Activated T-helper 1 cell treated with anti-CD3 and anti-CD28 coated beads, Interleukin-2, amount 50 U/mL, for 16 hours (primary cell): ENCODE results near the gene CFAP299.
"Not testable (repeated sequence)": the region's sequence is repeated elsewhere in the genome, so short reads cannot be mapped to it uniquely, and the experiment has no call there.

ENCODE experiments used
- DNase-seq, 2 donors: peaks; one replicate each; pipeline ENCODE4 v3.0.0-alpha.2; 2020; ENCODE audit warnings: low read depth in 1 of 2, low spot score in 1 of 2

Gene CFAP299

DNA sequence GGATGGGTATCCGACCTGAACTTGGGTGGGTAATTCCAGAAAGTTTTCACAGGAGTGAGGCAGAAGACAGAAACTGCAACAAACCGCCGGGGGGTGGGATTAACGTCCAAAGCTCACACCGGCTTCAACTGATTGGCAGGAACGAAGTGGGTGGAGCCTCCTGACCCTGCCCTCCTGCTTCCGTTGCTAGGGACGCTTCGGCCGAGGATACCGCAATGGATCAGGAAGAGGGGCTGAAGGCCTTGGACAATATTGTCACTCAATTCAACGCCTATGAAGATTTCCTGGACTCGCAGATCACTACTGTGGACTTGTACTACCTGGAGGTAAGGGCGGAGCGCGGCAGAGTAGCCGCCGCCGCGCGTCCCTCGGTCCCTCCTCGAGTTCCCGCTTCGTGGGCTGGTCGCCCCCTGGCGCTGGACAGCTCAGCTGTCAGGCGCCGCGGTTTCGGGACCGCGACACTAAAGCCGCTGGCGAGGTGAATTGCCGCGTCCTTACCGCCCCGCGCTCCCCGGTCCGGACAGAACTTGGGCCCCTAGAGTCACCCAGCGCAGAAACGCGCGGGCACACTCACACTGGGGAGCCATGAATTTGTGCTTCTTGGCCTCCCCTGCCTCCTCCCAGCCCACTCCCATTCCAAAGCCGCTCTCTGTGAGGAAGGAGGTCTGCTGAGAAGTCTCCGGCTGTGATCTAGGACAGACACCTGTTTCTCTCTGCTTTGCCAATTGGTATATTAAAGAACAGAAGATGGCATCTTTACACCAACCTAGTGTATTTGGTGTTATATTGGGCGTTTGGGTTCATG, at the start of gene CFAP299:
CFAP299 (plus strand) TSS at position 177 of the 805 bp plus-strand sequence.
- DNase-seq, result peak in 1 of 2 donors; percentile 4

DNA sequence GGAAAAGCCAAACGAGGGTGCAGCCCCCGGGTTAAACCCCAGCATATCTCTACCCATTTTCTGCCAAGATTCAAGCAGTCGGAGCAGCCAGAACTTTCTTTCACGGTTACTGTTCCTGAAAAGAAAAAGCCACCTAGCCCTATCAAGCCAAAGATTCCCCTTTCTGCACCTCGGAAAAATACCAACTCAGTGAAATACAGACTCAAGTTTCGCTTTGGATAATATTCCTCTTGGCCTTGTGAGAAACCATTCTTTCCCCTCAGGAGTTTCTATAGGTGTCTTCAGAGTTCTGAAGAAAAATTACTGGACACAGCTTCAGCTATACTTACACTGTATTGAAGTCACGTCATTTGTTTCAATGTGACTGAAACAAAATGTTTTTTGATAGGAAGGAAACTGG, 49.1 kb upstream of the CFAP299 start:
- DNase-seq, result no peak

DNA sequence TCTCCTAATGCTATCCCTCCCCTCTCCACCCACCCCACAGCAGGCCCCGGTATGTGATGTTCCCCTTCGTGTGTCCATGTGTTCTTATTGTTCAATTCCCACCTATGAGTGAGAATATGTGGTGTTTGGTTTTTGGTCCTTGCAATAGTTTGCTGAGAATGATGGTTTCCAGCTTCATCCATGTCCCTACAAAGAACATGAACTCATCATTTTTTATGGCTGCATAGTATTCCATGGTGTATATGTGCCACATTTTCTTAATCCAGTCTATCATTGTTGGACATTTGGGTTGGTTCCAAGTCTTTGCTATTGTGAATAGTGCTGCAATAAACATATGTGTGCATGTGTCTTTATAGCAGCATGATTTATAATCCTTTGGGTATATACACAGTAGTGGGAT, 44.9 kb upstream of the CFAP299 start:
- not testable (repeated sequence) for DNase-seq

DNA sequence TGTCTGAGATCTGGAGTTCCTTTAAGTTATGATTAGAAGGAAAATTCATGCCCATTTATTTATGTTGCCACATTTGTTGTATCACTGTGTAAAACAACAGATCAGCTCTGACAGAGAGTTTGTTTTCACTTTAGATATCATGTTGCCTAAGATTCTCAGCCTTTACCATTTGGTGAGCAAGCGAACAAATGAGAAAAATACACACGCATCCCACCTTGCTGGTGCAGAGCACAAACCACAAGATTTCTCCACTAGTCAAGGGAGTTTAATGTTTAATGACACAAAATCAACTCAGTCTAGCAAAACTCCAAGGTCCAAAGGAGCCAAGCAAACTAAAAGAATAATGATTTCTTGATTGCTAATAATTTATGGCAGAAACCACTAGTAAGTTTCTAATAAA, 41.3 kb upstream of the CFAP299 start:
- no peak for DNase-seq

DNA sequence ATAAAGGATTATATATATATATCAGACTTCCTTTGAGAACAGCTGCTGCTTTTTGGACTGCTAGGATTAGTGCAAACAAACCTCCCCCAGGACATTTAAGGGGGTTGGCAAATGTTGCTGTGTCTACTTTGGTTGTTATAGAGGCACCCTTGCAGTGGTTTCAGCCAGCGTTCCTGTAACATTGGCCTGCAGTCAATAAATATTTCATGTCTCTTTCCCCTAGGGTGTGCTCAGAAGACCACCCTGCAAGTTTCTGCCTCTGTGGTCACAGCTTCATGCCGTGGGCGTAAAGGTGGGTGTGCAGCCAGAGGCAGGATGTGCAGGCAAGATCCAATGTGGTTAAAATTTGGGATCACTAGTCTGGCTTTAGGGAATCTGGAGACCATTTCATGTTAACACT, 40.2 kb upstream of the CFAP299 start:
- no peak for DNase-seq

DNA sequence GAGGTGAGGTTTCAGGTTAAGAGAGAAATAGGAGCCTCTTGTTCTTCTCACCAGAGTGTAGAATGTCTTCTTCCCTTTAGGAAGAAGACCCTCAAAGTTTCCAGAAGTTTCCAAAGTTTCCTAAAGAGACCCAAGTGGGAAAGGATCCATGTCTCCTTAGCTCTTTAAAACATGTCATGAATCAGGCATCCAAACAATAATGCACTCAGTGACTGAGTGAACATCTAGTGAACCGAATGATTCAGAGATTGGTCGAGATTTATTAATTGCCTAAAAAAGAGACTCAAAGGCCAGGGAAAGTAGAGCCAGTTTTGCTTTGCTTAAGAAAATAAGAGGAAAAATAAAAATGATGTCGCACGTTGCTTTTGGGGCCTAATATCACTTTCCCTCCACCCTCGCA, 39.7 kb upstream of the CFAP299 start:
- DNase-seq, result no peak

DNA sequence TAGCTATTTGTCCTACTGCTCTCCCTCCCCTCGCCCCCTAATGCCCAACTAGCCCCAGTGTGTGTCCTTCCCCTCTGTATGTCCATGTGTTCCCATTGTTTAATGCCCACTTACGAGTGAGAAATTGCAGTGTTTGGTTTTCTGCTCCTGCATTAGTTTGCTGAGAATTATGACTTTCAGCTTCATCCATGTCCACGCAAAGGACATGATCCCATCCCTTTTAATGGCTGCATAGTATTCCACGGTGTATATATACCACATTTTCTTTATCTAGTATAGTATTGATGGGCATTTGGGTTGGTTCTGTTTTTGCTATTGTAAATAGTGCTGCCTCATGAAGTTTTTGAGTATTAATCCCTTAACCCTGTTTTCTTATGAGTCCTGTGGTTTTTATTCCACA, 33.6 kb upstream of the CFAP299 start:
- DNase-seq, result no peak

DNA sequence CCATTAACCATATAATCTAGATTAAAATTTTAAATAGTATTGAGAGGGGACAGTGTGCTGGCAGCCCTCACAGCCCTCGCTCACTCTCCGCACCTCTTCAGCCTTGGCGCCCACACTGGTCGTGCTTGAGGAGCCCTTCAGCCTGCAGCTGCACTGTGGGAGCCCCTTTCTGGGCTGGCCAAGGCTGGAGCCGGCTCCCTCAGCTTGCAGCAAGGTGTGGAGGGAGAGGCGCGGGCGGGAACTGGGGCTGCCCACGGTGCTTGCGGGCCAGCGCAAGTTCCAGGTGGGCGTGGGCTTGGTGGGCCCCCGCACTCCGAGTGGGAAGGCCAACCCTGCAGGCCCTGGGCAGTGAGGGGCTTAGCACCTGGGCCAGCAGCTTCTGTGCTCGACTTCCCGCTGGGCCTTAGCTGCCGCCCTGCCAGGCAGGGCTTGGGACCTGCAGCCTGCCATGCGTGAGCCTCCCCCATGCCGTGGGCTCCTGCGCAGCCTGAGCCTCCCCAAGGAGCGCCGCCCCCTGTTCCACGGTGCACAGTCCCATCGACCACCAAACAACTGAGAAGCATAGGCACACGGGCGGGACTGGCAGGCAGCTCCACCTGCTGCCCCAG, 32.8 kb upstream of the CFAP299 start:
- no peak for DNase-seq

DNA sequence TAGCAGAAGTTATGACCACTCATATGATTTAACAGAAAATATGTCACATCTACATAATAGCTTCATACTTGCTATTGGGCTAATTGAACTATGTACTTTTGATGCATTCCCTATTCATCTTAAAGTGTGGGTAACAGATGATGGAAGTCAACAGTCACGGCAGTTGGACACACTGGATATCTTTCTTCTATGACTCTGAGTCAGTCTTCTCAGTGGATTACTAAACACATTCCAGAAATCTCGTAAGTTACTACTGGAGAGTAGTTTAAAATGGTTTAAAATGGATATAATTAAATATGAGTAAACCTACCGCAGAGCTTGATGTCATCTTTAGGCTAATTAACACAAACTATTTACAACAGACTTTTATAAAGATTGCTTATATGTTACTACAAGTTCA, 30.1 kb upstream of the CFAP299 start:
- no peak for DNase-seq

DNA sequence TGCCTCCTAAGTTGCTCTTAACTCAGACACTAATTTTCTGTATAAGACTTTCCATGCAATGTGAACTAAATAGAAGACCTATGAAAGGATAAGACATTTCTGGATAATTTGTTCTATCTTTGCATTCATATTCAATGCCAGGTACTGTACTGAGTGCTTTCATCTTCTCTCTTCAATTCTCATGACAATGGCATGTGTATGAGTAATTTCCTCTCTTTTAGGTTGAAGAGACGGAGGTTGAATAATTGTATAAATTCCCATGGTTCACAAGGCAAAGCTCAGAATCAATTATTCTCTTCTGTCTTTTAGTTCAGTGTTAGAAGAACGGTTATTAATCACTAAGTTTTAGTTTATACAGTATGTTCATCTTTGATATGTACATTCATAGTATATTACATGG, 29.3 kb upstream of the CFAP299 start:
- no peak for DNase-seq

DNA sequence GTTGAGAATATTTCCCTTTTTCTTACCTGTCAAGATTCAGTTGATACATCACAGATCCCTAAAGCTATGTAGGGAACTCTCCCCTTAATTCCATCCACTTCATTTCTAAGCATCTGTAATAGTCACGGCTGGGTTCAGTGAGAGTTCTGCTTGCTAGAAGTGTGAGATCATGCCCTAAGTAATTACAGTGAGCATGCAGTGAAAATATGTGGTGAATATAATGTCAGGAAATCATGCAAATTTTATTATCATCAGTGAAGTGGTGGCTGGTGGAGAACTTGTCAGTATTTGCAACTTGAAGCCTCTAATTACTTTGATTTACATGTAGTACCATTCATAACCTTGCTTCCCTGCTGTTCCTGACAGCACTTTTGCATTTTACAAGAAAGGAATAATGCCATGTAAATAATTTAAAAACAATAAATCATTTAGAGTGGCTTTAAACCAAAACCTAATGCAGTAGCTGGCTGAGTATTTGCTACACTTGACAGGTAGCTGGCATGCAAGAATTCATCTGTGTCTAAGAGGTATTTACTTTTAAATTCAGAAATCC, 28.3 kb upstream of the CFAP299 start:
- no peak for DNase-seq

DNA sequence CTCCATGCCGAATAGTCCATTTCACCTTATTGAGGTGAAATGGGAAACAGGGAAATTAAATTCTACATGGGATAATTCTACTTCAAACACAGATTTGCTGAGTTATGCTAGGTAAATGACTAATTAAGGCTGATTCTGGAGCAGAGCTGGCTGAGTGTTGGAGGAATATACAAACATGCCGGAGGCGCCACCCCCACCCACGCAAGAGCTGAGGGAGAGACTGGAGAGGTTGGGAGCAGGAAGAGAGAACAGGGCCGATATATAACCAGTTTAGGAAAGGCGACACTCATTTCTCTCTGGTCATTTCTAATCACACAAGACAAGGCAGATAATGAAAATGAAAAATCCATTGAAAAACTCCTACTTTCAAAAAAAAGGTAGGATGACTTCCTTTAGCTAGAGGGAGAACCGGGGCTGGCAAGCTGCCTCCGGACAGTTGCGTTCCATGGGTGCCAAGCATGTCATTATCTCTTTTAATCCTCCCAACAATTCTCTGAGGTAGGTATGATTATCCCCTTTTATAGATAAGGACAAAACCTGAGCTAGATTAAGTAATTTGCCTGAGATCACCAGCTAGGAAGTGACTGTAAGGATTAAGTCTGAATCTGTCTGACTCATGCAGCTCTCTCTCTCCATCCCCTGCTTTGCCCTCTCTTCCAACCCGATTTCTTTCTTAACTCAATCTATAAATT, 27.6 kb upstream of the CFAP299 start:
- no peak for DNase-seq

DNA sequence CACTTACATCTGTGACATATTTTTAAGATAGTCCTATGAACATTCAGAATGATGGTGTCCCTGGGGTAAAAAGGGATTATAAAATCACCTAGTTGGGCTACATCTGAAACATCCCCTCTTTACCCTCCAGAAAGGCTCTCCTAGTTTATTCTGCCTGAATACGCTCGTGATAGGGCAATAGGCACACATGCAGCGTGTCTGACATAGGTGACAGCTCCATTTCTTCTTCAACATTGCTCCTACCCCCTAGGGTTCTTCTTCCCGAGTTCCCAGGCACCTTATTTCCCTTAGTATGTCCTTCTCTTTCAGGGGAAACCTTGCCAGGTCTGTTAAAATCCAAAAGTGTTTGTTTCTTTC, 27.1 kb upstream of the CFAP299 start:
- no peak for DNase-seq

DNA sequence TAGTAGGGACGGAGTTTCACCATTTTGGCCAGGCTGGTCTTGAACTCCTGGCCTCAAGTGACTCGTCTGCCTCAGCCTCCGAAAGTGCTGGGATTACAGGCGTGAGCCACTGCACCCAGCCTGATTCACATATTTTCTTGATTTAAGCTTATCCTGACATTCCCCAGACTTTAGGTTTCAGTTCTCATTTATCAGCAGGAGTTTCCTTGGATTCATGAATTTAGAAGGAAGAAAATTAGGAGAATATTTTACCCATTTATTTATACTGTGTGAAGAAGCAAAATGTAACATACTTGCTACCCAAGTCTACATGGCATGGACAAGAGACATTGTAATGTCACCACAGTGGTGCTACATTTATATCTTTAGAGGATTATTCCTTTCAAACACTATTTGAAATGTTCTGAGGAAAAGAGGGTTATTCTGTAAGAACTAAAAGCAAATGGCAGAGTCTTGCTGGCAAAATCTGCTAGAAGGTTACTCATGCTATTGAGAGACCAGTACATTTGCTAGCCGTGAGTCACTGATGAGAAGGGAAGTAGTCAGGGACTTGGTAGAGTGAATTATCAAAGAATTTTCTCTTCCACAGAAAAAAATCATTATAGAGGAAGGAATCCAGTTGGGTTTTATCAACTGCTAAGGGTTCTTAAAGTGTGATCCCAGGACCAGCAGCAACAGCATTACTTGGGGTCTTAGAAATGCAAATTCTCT, 26.1 kb upstream of the CFAP299 start:
- no peak for DNase-seq

DNA sequence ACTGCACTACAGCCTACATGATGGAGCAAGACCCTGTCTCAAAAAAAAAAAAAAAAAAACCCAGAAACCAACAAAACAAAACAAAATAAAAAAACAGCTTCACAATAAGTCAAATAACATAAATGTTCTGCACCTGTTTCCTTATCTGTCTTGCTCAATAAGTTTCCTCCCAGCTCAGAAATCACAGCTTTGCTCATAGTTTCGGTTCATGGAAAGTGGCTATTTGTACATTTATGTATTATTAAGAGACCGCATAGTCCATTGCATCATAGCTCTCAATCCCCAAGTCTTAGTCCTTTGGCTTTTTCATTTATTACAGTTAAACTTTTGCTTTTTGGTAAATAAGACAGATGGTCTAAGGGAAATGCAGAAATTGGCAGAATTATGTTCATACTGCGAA, 24.4 kb upstream of the CFAP299 start:
- DNase-seq, result no peak

DNA sequence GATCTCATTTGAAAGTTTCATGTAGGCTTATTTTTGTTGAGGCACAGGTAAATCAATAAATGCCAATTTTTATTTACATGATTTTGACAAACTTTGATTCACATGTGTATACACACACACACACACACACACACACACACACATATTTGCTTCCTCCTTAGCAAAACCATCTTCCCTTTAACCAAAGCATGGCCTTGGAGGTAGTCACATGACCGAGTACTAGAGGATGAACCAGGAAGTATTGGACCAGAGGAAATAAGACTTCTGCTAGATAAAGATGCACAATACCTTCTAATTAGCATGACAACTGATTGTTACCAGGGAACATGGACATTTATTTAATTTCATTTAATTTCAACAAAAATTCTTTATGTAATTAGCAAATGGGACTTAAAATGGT, 23.4 kb upstream of the CFAP299 start:
- no peak for DNase-seq

DNA sequence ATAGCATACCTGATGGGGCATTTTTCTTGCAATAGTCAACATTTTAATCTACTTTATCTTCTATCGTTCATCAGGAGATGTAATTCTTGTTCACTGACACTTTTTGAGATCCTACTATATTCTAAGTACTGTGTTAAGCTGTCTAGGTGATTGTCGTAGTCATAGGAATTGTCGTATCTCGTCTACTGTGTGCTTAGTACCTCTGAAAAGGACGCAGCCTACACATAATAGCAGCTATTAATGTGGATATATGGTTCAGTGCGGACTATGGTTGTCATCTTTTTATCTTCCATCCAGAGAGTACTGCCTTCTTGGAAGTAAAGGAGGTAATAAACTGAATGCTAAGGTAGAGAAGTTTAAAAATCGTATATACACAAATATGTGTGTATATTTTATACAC, 21.9 kb upstream of the CFAP299 start:
- DNase-seq, result no peak

DNA sequence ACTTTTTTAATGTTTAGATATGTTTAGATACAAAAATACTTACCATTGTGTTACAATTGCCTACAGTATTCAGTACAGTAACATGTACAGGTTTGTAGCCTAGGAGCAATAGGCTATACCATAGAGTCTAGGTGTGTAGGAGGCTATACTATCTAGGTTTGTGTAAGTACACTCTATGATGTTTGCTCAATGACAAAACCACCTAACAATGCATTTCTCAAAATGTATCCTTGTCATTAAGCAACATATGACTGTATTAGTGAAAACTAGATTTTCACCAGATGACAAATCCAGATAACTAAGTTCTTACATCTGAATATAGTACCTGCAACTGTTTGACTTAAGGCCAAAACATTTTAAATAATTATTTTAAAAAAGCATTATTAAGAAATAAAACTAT, 19.7 kb upstream of the CFAP299 start:
- not testable (repeated sequence) for DNase-seq

DNA sequence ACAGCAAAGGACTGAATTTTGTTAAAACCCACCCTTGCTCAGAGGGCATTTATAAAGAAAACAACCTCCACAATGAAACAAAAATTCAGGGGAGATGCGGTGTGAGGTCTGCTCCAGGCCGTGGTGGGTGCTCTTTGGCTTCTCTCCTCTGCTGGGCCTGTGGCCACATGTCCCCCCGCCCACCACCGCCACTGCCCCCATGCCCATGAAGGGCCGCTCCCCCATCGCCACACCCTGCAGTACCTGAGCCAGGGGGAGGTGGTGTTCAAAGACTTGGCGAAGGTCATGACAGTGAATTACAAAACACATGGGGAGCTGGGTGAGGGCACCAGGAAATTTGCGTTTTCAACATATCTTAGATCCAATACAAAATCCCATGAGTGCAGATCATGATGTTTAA, 14.2 kb upstream of the CFAP299 start:
- DNase-seq, result no peak

DNA sequence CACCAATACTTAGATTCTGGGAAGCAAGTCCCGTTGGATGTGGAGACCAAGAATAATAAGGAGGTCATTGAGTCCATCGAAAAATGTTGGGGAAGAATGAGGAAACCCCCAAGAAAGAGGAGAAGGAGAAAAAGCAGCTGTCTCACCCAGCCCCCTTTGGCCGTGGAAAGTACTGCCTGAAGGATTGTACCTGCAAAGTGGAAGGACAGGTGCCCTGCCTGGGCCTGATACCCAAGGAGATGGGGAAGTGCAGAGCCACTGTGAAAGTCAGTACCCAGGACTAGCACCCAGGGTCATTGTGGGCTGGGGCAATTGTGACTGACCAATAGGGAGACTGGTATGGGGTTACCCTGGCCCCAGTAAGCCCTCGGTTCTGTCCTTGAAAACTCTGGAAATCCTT, 13.8 kb upstream of the CFAP299 start:
- no peak for DNase-seq

DNA sequence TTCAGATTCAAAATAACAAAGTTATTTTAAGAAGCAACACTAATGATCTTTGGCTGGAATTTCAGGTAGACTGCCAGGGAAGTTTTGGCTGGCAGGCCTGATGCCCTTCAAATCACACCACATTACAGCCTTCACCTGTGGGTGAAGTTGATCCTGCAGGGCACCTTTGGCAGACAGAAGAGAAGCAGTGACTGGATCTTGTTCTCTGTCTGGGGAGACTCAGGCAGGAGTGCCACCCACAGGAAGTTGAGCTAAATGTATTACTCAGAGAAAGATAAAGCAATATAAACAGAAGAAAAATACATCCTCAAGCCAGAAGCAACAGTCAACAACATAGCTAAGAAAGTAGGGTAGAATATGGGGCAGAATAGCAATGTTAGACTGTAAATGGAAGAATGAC, 12.8 kb upstream of the CFAP299 start:
- DNase-seq, result no peak

DNA sequence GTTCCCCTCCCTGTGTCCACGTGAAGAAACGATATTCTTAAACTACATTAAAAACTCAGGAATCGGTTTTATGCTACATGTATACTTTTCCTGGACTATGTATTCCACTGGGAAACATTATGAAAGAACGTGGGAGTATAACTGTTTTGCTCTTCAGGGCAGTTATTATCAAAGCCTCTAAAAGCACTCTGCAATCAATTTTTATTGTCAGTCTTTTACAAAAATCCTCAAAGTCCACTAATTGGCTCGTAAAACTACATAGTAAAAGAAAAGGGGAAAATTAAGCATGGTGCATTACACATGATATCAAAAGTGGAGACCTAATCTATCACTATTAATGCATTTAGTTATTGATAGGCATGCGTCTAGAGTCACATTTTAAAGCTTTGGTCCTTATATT, 11.4 kb upstream of the CFAP299 start:
- no peak for DNase-seq
